IPS-15b (cell line): ENCODE results near the gene OMG.
"Not testable (repeated sequence)": the region's sequence is repeated elsewhere in the genome, so short reads cannot be mapped to it uniquely, and the experiment has no call there.

ENCODE experiments used
- H3K27me3 ChIP-seq: one replicate; pipeline ENCODE4 v1.6.1; 2013; ENCODE audit warnings: low read length; ENCODE audit not compliant: control insufficient read depth, insufficient read depth
- H3K36me3 ChIP-seq: one replicate; pipeline ENCODE4 v1.6.1; 2013; ENCODE audit warnings: low read length; ENCODE audit not compliant: control insufficient read depth, insufficient read depth
- H3K4me1 ChIP-seq: one replicate; pipeline ENCODE4 v1.6.1; 2013; ENCODE audit warnings: mild to moderate bottlenecking, low read length; ENCODE audit not compliant: control insufficient read depth, insufficient read depth
- H3K4me3 ChIP-seq: one replicate; pipeline ENCODE4 v1.5.1; 2013; ENCODE audit warnings: low read depth, low read length
- H3K9ac ChIP-seq: one replicate; pipeline ENCODE4 v1.6.1; 2013; ENCODE audit warnings: low read depth, mild to moderate bottlenecking, low read length
- H3K9me3 ChIP-seq: one replicate; pipeline ENCODE4 v1.6.1; 2013; ENCODE audit warnings: mild to moderate bottlenecking, low read length; ENCODE audit not compliant: control insufficient read depth, insufficient read depth

OMG gene

GRCh38 chr17:31279401-31279800 lies 17.6 kb downstream of the OMG start:
- Histone ChIP-seq H3K36me3 (no peaks in the 10 kb centered on the region), H3K9ac (no peak overlapping the region), H3K27me3 (no peaks in the 10 kb centered on the region), H3K4me3 (no peak overlapping the region), H3K9me3 (no peaks in the 10 kb centered on the region), H3K4me1 (no peaks in the 10 kb centered on the region)

GRCh38 chr17:31275116-31275515 lies 21.9 kb downstream of the OMG start:
- no peaks in the 10 kb centered on the region for H3K9me3 ChIP-seq

GRCh38 chr17:31274252-31274651 lies 22.8 kb downstream of the OMG start:
- Histone ChIP-seq H3K4me3 (no peak overlapping the region), H3K27me3 (no peaks in the 10 kb centered on the region), H3K4me1 (no peaks in the 10 kb centered on the region), H3K36me3 (no peaks in the 10 kb centered on the region), H3K9me3 (no peaks in the 10 kb centered on the region), H3K9ac (no peak overlapping the region)

More at GRCh38 chr17:31275116-31275515, 21.9 kb downstream of the OMG start:
- no peaks in the 10 kb centered on the region for H3K27me3 ChIP-seq
- no peaks in the 10 kb centered on the region for H3K4me1 ChIP-seq
- H3K36me3 ChIP-seq = no peaks in the 10 kb centered on the region
- no peak overlapping the region for H3K4me3 ChIP-seq
- H3K9ac ChIP-seq = no peak overlapping the region

- no peaks in the 10 kb centered on the region for H3K36me3 ChIP-seq
- H3K4me1 ChIP-seq = no peaks in the 10 kb centered on the region
- H3K27me3 ChIP-seq = no peaks in the 10 kb centered on the region
- H3K9me3 ChIP-seq = no peaks in the 10 kb centered on the region
- H3K9ac ChIP-seq = no peak overlapping the region
- no peak overlapping the region for H3K4me3 ChIP-seq
These were observed 23.5 kb downstream of the OMG start for GRCh38 chr17:31273516-31273915.

- no peaks in the 10 kb centered on the region for H3K27me3 ChIP-seq
- H3K9ac ChIP-seq = no peak overlapping the region
- H3K9me3 ChIP-seq = no peaks in the 10 kb centered on the region
- H3K4me1 ChIP-seq = no peaks in the 10 kb centered on the region
- no peaks in the 10 kb centered on the region for H3K36me3 ChIP-seq
- no peak overlapping the region for H3K4me3 ChIP-seq
These were observed 24.2 kb downstream of the OMG start for GRCh38 chr17:31272803-31273202.

GRCh38 chr17:31272236-31272635 lies 24.8 kb downstream of the OMG start:
- no peaks in the 10 kb centered on the region for H3K36me3 ChIP-seq
- H3K9me3 ChIP-seq = no peaks in the 10 kb centered on the region
- H3K4me3 ChIP-seq = no peak overlapping the region
- no peaks in the 10 kb centered on the region for H3K4me1 ChIP-seq
- no peaks in the 10 kb centered on the region for H3K27me3 ChIP-seq
- H3K9ac ChIP-seq = no peak overlapping the region

GRCh38 chr17:31269578-31269983 lies 27.5 kb downstream of the OMG start:
- H3K36me3 ChIP-seq = no peaks in the 10 kb centered on the region
- H3K9me3 ChIP-seq = no peaks in the 10 kb centered on the region
- H3K4me3 ChIP-seq = no peak overlapping the region
- no peaks in the 10 kb centered on the region for H3K27me3 ChIP-seq
- H3K9ac ChIP-seq = no peak overlapping the region
- no peaks in the 10 kb centered on the region for H3K4me1 ChIP-seq

- no peaks in the 10 kb centered on the region for H3K27me3 ChIP-seq
- H3K4me1 ChIP-seq = no peaks in the 10 kb centered on the region
- H3K9me3 ChIP-seq = no peaks in the 10 kb centered on the region
- no peak overlapping the region for H3K9ac ChIP-seq
- no peak overlapping the region for H3K4me3 ChIP-seq
- no peaks in the 10 kb centered on the region for H3K36me3 ChIP-seq
These were observed 27.9 kb downstream of the OMG start for GRCh38 chr17:31269036-31269577.

- no peaks in the 10 kb centered on the region for H3K27me3 ChIP-seq
- no peaks in the 10 kb centered on the region for H3K4me1 ChIP-seq
- no peaks in the 10 kb centered on the region for H3K9me3 ChIP-seq
- no peaks in the 10 kb centered on the region for H3K36me3 ChIP-seq
- H3K4me3 ChIP-seq = no peak overlapping the region
- H3K9ac ChIP-seq = no peak overlapping the region
These were observed 31.0 kb downstream of the OMG start for GRCh38 chr17:31266042-31266441.

- not testable (repeated sequence) for H3K36me3 ChIP-seq, H3K4me1 ChIP-seq
These were observed 34.1 kb downstream of the OMG start for GRCh38 chr17:31262923-31263322.

GRCh38 chr17:31261601-31262000 lies 35.4 kb downstream of the OMG start:
- Histone ChIP-seq H3K36me3 (no peaks in the 10 kb centered on the region), H3K9ac (no peak overlapping the region), H3K9me3 (no peaks in the 10 kb centered on the region), H3K4me3 (no peak overlapping the region), H3K4me1 (no peaks in the 10 kb centered on the region), H3K27me3 (no peaks in the 10 kb centered on the region)

More at GRCh38 chr17:31262923-31263322, 34.1 kb downstream of the OMG start:
- H3K9ac ChIP-seq, H3K9me3 ChIP-seq, H3K27me3 ChIP-seq, H3K4me3 ChIP-seq: not testable (repeated sequence)

GRCh38 chr17:31260151-31260550 lies 36.9 kb downstream of the OMG start:
- Histone ChIP-seq H3K36me3 (no peaks in the 10 kb centered on the region), H3K9me3 (no peaks in the 10 kb centered on the region), H3K4me1 (no peaks in the 10 kb centered on the region), H3K9ac (no peak overlapping the region), H3K4me3 (no peak overlapping the region), H3K27me3 (no peaks in the 10 kb centered on the region)
